ENCODE data around the gene CLCN3.
A peak's percentile ranks its signal among the peaks of the same experiment; 100 is the strongest.
"Not testable (repeated sequence)": the region's sequence is repeated elsewhere in the genome, so short reads cannot be mapped to it uniquely, and the experiment has no call there.

The CLCN3 gene

GRCh38 chr4:169619958-169620879 is at the start of gene CLCN3:
Gene CLCN3 (plus strand): TSS chr4:169620578. CDS start chr4:169635929, 15,351 bp downstream.
- DNase-seq (ENCODE audit: low spot score): peak; percentile 93

- not testable (repeated sequence) for DNase-seq (ENCODE audit: low spot score)
These were observed 49.4 kb upstream of the CLCN3 start for GRCh38 chr4:169571012-169571411.

GRCh38 chr4:169571435-169571834 is 48.9 kb upstream of the CLCN3 start:
- DNase-seq (ENCODE audit: low spot score): no peak

- DNase-seq (ENCODE audit: low spot score): no peak
These were observed 46.5 kb upstream of the CLCN3 start for GRCh38 chr4:169573889-169574288.

- DNase-seq (ENCODE audit: low spot score): no peak
These were observed 38.2 kb upstream of the CLCN3 start for GRCh38 chr4:169582203-169582602.

- peak; percentile 36 for DNase-seq (ENCODE audit: low spot score)
These were observed 37.7 kb upstream of the CLCN3 start for GRCh38 chr4:169582706-169583105.

GRCh38 chr4:169583563-169583962 is 36.8 kb upstream of the CLCN3 start:
- DNase-seq (ENCODE audit: low spot score): peak; percentile 38

GRCh38 chr4:169593050-169593560 is 27.3 kb upstream of the CLCN3 start:
- no peak for DNase-seq (ENCODE audit: low spot score)

GRCh38 chr4:169594560-169595195 is 25.7 kb upstream of the CLCN3 start:
- DNase-seq (ENCODE audit: low spot score): no peak

- no peak for DNase-seq (ENCODE audit: low spot score)
These were observed 19.2 kb upstream of the CLCN3 start for GRCh38 chr4:169601016-169601771.

GRCh38 chr4:169603312-169603711 is 17.1 kb upstream of the CLCN3 start:
- DNase-seq (ENCODE audit: low spot score): no peak

- DNase-seq (ENCODE audit: low spot score): peak; percentile 69
These were observed 16.1 kb upstream of the CLCN3 start for GRCh38 chr4:169604131-169604900.

GRCh38 chr4:169604903-169605331 is 15.5 kb upstream of the CLCN3 start:
- no peak for DNase-seq (ENCODE audit: low spot score)

GRCh38 chr4:169611157-169611556 is 9.2 kb upstream of the CLCN3 start:
- no peak for DNase-seq (ENCODE audit: low spot score)

GRCh38 chr4:169611991-169612870 is 8.1 kb upstream of the CLCN3 start, which contains the start of gene NEK1:
Gene NEK1 (minus strand): TSS chr4:169612583. CDS start chr4:169602630, 9,953 bp downstream.
- DNase-seq (ENCODE audit: low spot score): peak; percentile 91

- peak; percentile 63 for DNase-seq (ENCODE audit: low spot score)
These were observed 7.2 kb upstream of the CLCN3 start for GRCh38 chr4:169612871-169613859.

GRCh38 chr4:169615467-169616106 is 4.8 kb upstream of the CLCN3 start:
- DNase-seq (ENCODE audit: low spot score): no peak

GRCh38 chr4:169616846-169617245 is 3.5 kb upstream of the CLCN3 start:
- DNase-seq (ENCODE audit: low spot score): no peak

GRCh38 chr4:169617306-169617705 is 3.1 kb upstream of the CLCN3 start:
- DNase-seq (ENCODE audit: low spot score): no peak
